Activated naive CD4-positive, alpha-beta T cell treated with anti-CD3 and anti-CD28 coated beads, Interleukin-2, amount 50 U/mL, for 16 hours (primary cell): ENCODE results near the gene ANKRD52.
"Not testable (repeated sequence)": the region's sequence is repeated elsewhere in the genome, so short reads cannot be mapped to it uniquely, and the experiment has no call there.

Experiments
- DNase-seq: peaks from one replicate; pipeline ENCODE4 v3.0.0-alpha.2; 2020

Gene ANKRD52

GRCh38 chr12:56271031-56271430 lies 12.8 kb upstream of the ANKRD52 start:
- DNase-seq, result no peak

GRCh38 chr12:56267443-56268071 lies 9.4 kb upstream of the ANKRD52 start:
- no peak for DNase-seq

GRCh38 chr12:56266693-56267442 lies 8.7 kb upstream of the ANKRD52 start, which contains the start of gene COQ10A:
COQ10A (plus strand) TSS chr12:56266942; CDS start chr12:56267119, 177 bp downstream.
- DNase-seq, result peak; percentile 85

- not testable (repeated sequence) for DNase-seq
Observed at GRCh38 chr12:56266068-56266692, 8.0 kb upstream of the ANKRD52 start.

GRCh38 chr12:56262955-56263354 lies 4.8 kb upstream of the ANKRD52 start:
- not testable (repeated sequence) for DNase-seq

- no peak for DNase-seq
Observed at GRCh38 chr12:56261503-56262232, 3.5 kb upstream of the ANKRD52 start.

DNA sequence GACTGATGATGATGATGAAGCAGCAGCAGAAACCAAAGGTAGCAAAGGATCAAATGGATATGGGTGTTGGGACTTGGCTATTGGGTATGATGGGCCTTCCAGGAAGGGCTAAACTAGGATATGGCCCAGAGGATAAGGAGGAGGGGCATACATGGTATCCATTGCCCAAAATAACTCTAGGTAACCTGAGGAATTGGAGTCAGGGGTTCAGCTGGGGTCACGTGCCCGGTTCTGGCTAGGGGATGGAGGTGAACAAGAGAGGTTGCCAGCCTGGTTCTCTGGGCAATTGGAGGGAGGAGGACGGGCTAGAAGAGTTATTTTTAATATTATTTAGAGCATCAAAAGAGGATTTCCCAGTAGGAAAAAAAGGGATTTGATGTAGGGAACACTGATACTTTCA lies 2.7 kb upstream of the ANKRD52 start:
- no peak for DNase-seq

DNA sequence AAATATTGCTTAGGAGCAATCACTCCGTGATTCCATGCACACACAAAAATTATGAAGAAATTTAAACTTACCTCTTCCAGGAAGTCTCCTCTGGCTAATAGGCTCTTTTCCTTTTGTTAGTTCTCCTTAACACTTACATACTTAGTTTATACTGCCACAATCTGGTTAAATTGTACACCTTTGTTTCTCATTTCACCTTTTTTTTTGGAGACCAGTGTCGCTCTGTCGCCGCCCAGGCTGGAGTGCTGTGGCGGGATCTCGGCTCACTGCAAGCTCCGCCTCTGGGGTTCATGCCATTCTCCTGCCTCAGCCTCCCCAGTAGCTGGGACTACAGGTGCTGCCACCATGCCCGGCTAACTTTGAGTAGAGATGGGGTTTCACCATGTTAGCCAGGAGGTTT lies 2.2 kb upstream of the ANKRD52 start:
- no peak for DNase-seq

- no peak for DNase-seq
Observed at GRCh38 chr12:56258820-56259183, 618 bp upstream of the ANKRD52 start.

DNA sequence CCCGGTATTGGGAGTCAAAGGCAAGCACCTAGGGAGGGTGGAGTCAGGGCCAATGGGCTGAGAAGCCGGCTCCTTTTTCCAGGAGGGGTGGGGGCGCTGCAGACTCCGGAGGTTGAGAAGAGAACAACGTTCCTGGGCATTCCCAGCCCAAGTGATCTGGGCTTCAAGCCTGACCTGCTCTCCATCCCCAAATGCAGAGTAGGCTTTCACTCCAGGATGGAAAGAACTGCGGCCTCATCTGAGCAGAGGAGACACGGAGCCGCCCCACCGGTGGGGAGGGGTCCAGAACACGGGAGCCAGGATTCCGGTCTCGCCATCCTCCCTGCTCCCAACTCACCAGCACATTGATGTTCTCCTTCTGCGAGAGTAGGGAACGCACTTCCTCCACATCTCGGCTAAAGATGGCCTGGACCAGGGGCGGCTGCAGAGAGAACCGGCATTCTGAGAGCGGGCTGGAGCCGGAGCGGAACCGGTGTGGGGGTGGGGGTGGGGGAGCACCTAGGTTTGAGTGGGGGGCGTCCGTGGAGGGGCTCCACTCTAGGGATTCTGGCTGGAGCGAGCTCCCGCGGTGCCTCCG lies 605 bp downstream of the ANKRD52 start:
- DNase-seq, result no peak

DNA sequence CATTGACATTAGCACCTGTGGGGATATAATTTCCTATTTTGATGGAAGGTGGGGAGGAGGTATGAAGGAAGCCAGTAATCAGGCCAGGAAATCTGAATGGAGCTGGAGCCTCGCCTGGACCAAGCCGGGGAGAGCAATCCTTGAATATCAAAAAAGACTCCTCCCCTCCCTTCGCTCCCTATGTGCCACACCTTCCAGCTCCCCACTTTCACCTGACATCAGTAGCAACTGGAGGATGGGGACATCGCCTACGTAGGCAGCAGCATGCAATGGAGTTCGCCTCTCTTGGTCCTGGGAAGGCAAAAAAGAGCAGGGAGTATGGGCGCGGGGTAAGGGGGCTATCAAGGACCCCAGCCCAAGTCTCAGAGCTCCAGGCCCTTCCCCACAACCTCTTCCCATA lies 1.1 kb downstream of the ANKRD52 start:
- DNase-seq, result no peak

- DNase-seq, result no peak
Observed at GRCh38 chr12:56256326-56256960, 1.7 kb downstream of the ANKRD52 start.

- DNase-seq, result no peak
Observed at GRCh38 chr12:56255671-56256070, 2.5 kb downstream of the ANKRD52 start.

DNA sequence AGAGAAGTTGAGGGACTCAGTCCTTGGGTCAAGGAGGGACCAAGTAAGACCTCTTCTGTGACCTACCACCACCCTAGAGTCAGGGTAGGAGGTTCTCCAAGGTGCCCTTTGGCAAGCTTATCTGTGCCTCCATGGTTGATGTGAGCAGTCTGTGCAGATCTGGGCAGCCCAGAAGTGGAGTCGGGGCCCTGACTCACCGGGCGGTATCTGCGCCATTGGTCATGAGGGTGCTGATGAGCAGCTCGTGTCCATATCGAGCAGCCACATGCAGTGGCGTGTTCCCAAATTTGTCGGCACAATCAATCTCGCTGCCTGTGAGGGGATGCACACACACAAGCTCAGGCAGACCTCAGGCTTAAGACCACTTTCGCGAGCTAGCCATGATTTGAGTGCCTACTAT lies 5.1 kb downstream of the ANKRD52 start:
- DNase-seq, result no peak

- no peak for DNase-seq
Observed at GRCh38 chr12:56252649-56253048, 5.5 kb downstream of the ANKRD52 start.

DNA sequence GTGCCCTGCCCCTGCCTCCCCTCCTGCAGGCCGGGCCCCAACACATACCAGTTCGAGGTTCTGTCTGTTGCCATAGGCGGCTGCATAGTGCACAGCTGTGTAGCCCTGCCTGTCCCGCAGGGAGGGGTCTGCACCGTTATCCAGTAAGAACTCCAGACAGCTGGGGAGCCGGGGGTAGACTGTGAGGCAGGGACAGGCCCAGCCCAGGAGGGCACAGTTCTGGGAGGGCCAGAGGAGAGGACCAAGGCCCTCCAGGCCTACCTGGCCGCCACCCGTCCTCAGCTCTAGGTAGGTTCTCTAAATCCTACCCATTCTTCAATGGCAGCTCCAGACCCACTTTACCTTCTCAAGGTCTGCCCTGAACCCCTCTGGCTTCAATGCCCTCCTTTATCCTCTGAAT lies 9.5 kb downstream of the ANKRD52 start:
- no peak for DNase-seq

GRCh38 chr12:56247923-56248322 lies 10.3 kb downstream of the ANKRD52 start:
- DNase-seq, result no peak

DNA sequence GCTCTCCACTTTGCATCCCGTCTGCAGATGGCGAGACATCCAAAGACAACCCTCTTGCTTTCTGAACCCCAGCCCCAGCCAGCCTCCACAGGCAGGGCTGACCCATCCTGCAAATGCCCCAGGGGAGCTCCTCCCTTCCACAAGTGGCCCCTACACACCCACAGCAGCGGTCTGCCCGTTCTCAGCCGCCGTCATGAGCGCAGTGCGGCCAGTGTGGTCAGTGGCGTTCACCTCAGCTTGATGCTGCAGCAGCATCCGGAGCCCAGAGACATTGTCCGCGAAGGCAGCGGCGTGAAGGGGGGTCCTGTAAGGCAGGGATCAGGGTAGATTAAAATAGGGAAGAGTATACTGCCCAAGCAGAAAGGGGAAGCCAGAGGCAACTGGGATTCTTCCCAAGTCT lies 13.7 kb downstream of the ANKRD52 start:
- no peak for DNase-seq

DNA sequence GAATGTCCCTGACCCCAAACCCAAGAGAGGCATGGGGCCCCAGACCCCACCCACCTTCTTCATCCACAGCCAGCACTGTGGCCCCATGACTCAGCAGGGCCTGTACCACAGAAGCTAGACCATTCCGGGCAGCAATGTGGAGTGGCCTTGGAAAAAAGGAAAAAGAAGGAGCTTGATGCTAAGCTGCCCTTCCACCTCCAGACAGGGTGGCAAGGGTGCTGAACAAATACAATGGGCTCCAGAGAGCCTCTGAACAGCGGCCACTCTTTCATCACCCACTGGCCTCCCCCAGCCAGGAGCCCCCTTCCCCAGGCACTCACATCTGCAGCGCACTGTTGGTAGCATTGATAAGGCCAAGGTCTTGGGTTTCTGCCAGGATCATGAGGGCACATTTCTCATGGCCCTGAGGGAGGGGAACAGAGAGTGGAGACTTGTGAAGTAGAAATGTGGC lies 14.4 kb downstream of the ANKRD52 start:
- DNase-seq, result no peak

DNA sequence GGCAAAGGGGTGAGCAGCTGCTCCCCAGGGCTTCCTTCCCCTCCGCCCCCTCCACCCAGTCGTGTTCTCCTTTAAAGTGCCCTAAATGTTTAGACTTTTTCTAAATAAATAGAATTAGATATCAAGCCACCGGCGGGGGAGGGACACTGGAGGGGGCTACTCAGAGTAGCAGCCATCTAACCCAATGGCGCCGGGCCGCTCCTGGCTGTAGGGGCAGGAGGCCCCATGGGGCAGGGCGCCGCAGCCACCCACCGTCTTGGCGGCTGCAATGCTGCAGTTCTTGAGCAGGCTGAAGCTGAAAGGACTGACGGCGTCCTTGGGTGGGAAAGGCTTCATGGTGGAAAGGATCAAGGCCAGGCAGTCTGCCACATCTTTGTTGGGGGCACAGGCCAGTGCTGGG lies 15.2 kb downstream of the ANKRD52 start:
- no peak for DNase-seq

DNA sequence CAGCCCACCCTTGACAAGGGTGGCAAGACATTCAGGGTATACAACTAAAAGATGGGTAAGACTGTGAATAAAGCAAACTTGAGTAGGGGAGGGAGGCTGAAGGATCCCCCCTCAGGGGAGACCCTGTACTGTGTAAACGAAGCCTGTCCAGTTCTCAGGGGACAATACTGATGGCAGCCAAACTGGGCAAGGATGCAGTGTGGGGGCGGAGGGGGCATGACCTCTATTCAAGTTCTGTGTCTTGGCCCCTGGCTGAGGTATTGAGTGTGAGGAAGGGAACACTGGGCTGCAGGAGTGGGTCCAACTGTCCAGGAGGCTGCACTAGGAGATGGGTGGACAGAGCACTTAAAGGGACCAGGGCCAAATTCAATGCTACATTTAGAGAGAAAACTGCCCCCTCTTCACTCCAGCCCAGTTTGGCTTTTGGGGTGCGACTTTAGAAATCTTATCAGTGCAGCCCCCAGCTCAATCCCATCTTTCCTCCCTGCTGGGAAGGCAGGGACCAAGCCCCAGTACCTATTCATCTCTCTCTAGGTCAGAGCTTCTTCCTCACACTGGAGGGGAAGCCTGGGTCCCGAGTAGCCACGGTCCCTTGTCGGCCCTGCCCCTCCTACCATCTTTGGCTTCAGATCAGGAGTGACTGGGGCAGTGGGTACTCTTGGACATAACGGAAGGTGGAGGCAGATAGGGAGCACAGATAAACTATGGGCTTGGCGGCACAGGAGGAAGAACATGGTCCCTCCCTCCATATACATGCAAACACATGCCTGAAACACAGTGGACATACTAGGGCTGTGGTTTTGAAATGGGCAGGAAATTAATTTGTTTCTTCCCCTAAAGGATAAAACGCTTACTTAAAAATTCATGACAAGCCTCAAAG lies 16.5 kb downstream of the ANKRD52 start:
- DNase-seq, result no peak

DNA sequence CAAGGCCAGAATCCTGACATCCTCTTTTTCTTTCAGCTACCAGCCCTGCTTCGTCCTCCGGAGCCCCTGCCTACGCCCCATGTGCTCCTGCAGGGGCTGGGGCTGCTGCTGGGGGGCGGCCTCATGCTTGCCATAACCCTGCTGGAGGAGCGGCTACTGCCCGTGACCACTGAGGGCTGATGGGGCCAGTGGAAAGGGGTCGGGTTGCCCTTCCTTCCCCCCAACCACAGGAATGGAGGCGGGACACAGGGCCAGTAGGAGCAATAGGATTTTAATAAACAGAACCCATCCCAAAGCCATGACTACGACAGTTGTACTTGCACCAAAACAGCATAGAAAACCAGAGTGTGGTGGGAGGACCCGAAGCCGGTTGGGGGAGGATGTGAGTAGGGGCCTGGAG lies 20.6 kb downstream of the ANKRD52 start:
- no peak for DNase-seq
